NB4 (cell line): ENCODE measurements around the gene LRBA.

ENCODE experiments used
- DNase-seq: peaks from one replicate; pipeline ENCODE4 v3.0.0; 2010; ENCODE audit warnings: low read depth
- H3K4me3 ChIP-seq: one replicate; pipeline ENCODE4 v1.5.1; 2011; ENCODE audit warnings: mild to moderate bottlenecking, low read depth, low read length, moderate library complexity
- CTCF ChIP-seq: IDR thresholded peaks from one replicate; pipeline ENCODE4 v1.5.1; 2012; ENCODE audit warnings: low read depth, low read length
- MAX ChIP-seq: IDR thresholded peaks from 2 replicates; pipeline ENCODE4 v1.6.1; 2011; ENCODE audit warnings: low read depth, low read length
- MYC ChIP-seq: IDR thresholded peaks from 2 replicates; pipeline ENCODE4 v1.6.1; 2011; ENCODE audit warnings: low read depth, low read length
- POLR2A ChIP-seq: IDR thresholded peaks from 2 replicates; pipeline ENCODE4 v1.6.1; 2011; ENCODE audit warnings: mild to moderate bottlenecking; ENCODE audit not compliant: insufficient read length; ENCODE audit errors: extremely low read depth

LRBA gene

GRCh38 chr4:151046609-151047008 is 31.5 kb upstream of the LRBA start:
- TF ChIP-seq POLR2A = no peak
- no peak for TF ChIP-seq CTCF
- TF ChIP-seq MAX = no peak
- TF ChIP-seq MYC = no peak
- H3K4me3 ChIP-seq = no peak overlapping the region
- DNase-seq = no peak

- DNase-seq = peak; percentile 25
- TF ChIP-seq MAX (no peak), MYC (no peak)
- no peak overlapping the region for H3K4me3 ChIP-seq
Measured at GRCh38 chr4:151045907-151046306, 30.8 kb upstream of the LRBA start.

DNA sequence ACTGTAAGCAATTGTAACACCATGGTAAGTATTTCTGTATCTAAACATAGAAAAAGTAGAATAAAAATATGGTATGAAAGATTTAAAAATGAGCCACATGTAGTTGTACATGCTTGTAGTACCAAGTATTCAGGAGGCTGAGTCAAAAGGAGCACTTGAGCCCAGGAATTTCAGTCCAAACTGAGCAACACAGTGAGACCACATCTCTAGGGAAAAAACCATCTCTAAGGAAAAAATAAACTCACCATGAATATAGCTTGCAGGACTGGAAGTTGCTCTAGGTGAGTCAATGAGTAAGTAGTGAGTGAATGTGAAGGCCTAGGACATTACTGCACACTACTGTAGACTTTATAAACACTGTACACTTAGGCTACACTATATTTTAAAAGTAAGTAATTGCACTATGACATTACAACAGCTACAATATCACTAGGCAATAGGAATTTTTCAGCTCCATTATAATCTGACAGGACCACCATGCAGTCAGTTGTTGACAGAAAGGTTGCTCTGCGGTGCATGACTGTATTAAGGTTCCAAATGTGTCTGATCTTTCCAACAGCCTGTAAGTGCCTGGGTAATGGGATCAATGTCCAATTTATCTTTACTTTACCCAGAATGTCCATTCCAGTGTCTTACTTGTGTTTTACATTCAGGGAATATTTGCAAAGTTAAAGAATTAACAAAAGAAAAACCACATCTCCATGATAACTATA is 28.9 kb upstream of the LRBA start:
- no peak for TF ChIP-seq MAX
- no peak for TF ChIP-seq MYC
- TF ChIP-seq POLR2A = no peak
- TF ChIP-seq CTCF = no peak
- H3K4me3 ChIP-seq = no peak overlapping the region
- no peak for DNase-seq

GRCh38 chr4:151039733-151040132 is 24.6 kb upstream of the LRBA start:
- H3K4me3 ChIP-seq = no peak overlapping the region
- TF ChIP-seq MYC (no peak), MAX (no peak), CTCF (no peak), POLR2A (no peak)
- DNase-seq = no peak

GRCh38 chr4:151038452-151039157 is 23.5 kb upstream of the LRBA start:
- TF ChIP-seq CTCF = no peak
- TF ChIP-seq MYC = no peak
- no peak for TF ChIP-seq POLR2A
- TF ChIP-seq MAX = no peak

DNA sequence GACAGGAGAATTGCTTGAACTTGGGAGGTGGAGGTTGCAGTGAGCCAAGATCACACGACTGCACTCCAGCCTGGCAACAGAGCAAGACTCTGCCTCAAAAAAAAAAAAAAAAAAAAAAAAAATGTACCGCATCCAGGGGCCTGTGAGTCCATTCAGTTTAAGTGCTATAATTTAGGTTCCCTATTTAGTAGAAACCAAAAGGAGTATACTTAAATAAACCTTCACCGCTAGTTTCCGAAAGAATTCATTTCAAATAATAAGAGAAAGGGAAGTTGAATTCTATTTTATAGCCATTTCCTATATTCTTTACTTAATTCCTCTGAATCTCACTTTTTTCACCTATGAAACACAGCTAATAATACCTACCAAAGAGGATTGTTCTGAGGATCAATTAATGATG is 20.8 kb upstream of the LRBA start:
- no peak overlapping the region for H3K4me3 ChIP-seq
- no peak for DNase-seq
- TF ChIP-seq MAX = no peak
- TF ChIP-seq MYC = no peak
- no peak for TF ChIP-seq POLR2A
- no peak for TF ChIP-seq CTCF

More at GRCh38 chr4:151038452-151039157, 23.5 kb upstream of the LRBA start:
- DNase-seq = no peak
- no peak overlapping the region for H3K4me3 ChIP-seq
